GM23248 (cell line): ENCODE results near the gene TSPAN14.

Experiments
- EZH2 ChIP-seq: fragments of 200-600 bp; sonication (generic); IDR thresholded peaks from 2 replicates; pipeline ENCODE4 v1.6.1; 2018; ENCODE audit warnings: antibody characterized with exemption, mild to moderate bottlenecking; ENCODE audit not compliant: insufficient read depth, poor library complexity, severe bottlenecking
- EZH2phosphoT487 ChIP-seq: fragments of 200-600 bp; sonication (generic); IDR thresholded peaks from 2 replicates; pipeline ENCODE4 v1.6.1; 2018; ENCODE audit warnings: antibody characterized with exemption, moderate library complexity, mild to moderate bottlenecking, low read depth; ENCODE audit not compliant: insufficient read depth

- no peak for TF ChIP-seq EZH2phosphoT487
- TF ChIP-seq EZH2, result no peak
Measured at GRCh38 chr10:80496555-80497172, 42.6 kb downstream of the TSPAN14 start.
